NCI-H82 treated with DMSO at 0.1 percent for 48 hours (cell line): ENCODE measurements around the gene CNPPD1.

Source experiments
- DNase-seq: peaks from one replicate; lab custom pipeline; 2025; ENCODE audit not compliant: unreplicated experiment; lab: John Stamatoyannopoulos, UW

The CNPPD1 gene

GRCh38 chr2:219123356-219124135 is 53.2 kb downstream of the CNPPD1 start:
- DNase-seq: no peak

GRCh38 chr2:219122202-219122980 is 54.3 kb downstream of the CNPPD1 start:
- no peak for DNase-seq
